ENCODE measurements around the gene DCDC2. TPM values are rescaled to one million over a fixed set of nuclear protein-coding genes. Genes with fewer than 3 reads are reported as not detected.
"Not testable (repeated sequence)": the region's sequence is repeated elsewhere in the genome, so short reads cannot be mapped to it uniquely, and the experiment has no call there.

Gene DCDC2
- total RNA-seq, 4 donors from 2014 or later, result not detected

GRCh38 chr6:24306038-24306437 is 51.8 kb downstream of the DCDC2 start:
- 86 to 88% methylated on average over 4 of the region's 4 CpGs for WGBS, 2 donors
- no peaks in the 10 kb centered on the region for H3K4me1 ChIP-seq
- no peak for DNase-seq (ENCODE audit: low spot score in 2 of 2)

GRCh38 chr6:24296944-24297343 is 60.9 kb downstream of the DCDC2 start:
- Histone ChIP-seq H3K36me3 (no peaks in the 10 kb centered on the region), H3K27me3 (no peaks in the 10 kb centered on the region), H3K9me3 (peaks cover 0 to 12% (median 2%) of the 10 kb centered on the region in 4 donors), H3K27ac (no peak overlapping the region), H3K4me3 (no peak overlapping the region), H3K4me1 (no peaks in the 10 kb centered on the region)
- WGBS, 2 donors, result 100% methylated on average over 1 of the region's 1 CpG
- DNase-seq (ENCODE audit: low spot score in 2 of 2), result no peak
- TF ChIP-seq CTCF (IDR thresholded peaks at IDR 0.05) (no peak), EP300 (IDR thresholded peaks at IDR 0.05) (no peak), POLR2A (IDR thresholded peaks at IDR 0.05) (no peak)

More at GRCh38 chr6:24306038-24306437, 51.8 kb downstream of the DCDC2 start:
- H3K27ac ChIP-seq, result no peak overlapping the region
- H3K27me3 ChIP-seq, result no peaks in the 10 kb centered on the region
- no peaks in the 10 kb centered on the region for H3K9me3 ChIP-seq
- TF ChIP-seq POLR2A (IDR thresholded peaks at IDR 0.05) (no peak), CTCF (IDR thresholded peaks at IDR 0.05) (no peak), EP300 (IDR thresholded peaks at IDR 0.05) (no peak)
- H3K36me3 ChIP-seq, result no peaks in the 10 kb centered on the region
- no peak overlapping the region for H3K4me3 ChIP-seq

DNA sequence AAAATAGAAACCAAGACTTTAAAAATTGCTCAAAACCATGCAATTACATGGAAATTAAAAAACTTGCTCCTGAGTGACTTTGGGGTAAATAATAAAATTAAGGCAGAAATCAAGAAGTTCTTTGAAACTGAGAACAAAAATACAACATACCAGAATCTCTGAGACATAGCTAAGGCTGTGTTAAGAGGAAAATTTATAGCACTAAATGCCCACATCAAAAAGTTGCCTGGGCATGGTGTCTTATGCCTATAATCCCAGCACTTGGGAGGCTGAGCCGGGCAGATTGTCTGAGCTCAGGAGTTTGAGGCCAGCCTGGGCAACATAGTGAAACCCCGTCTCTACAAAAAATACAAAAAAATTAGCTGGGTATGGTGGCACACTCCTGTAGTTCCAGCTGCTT is 64.0 kb downstream of the DCDC2 start:
- H3K9me3 ChIP-seq, result peaks cover 0 to 12% (median 2%) of the 10 kb centered on the region in 4 donors
- DNase-seq (ENCODE audit: low spot score in 2 of 2); H3K4me3 ChIP-seq; H3K27ac ChIP-seq; H3K36me3 ChIP-seq; H3K4me1 ChIP-seq; H3K27me3 ChIP-seq: not testable (repeated sequence)
- WGBS, 2 donors, result 92% methylated on average over 2 of the region's 2 CpGs

GRCh38 chr6:24287239-24287638 is 70.6 kb downstream of the DCDC2 start:
- no peaks in the 10 kb centered on the region for H3K9me3 ChIP-seq
- no peak overlapping the region for H3K4me3 ChIP-seq
- peaks cover 0 to 17% (median 6%) of the 10 kb centered on the region in 4 donors for H3K4me1 ChIP-seq
- H3K36me3 ChIP-seq, result no peaks in the 10 kb centered on the region
- no peaks in the 10 kb centered on the region for H3K27me3 ChIP-seq
- WGBS, 2 donors, result 54 to 63% methylated on average over 5 of the region's 5 CpGs
- no peak overlapping the region for H3K27ac ChIP-seq
- no peak for TF ChIP-seq CTCF (IDR thresholded peaks at IDR 0.05)
- no peak for TF ChIP-seq EP300 (IDR thresholded peaks at IDR 0.05)
- TF ChIP-seq POLR2A (IDR thresholded peaks at IDR 0.05), result no peak
- DNase-seq (ENCODE audit: low spot score in 2 of 2), result no peak

DNA sequence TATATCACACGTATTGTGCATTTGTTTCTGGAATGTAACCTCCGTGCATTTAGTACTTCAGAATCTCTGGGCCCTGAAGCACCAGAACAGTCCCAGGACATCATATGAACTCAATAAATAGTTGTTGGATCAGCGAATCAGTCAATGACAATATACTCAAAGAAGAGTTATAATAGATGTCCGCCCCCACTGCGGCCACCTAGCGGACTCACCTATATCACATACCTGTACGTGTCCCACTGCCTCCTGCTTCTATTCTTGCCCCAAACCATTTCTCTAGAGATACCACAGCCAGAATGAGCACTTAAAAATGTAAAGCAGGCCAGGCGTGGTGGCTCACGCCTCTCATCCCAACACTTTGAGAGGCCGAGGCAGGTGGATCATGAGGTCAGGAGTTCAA is 73.9 kb downstream of the DCDC2 start:
- no peaks in the 10 kb centered on the region for H3K36me3 ChIP-seq
- H3K27ac ChIP-seq, result no peak overlapping the region
- no peaks in the 10 kb centered on the region for H3K9me3 ChIP-seq
- H3K4me3 ChIP-seq, result no peak overlapping the region
- no peak for DNase-seq (ENCODE audit: low spot score in 2 of 2)
- no peaks in the 10 kb centered on the region for H3K27me3 ChIP-seq
- peaks cover 0 to 17% (median 6%) of the 10 kb centered on the region in 4 donors for H3K4me1 ChIP-seq
- 70 to 73% methylated on average over 10 of the region's 10 CpGs for WGBS, 2 donors
- TF ChIP-seq CTCF (IDR thresholded peaks at IDR 0.05) (no peak), POLR2A (IDR thresholded peaks at IDR 0.05) (no peak), EP300 (IDR thresholded peaks at IDR 0.05) (no peak)

All from tibial nerve (tissue), 4 donors.